GM12878 (cell line): Measurements from ENCODE around the gene MASTL. TPM values are rescaled to one million over a fixed set of nuclear protein-coding genes. Genes with fewer than 3 reads are reported as not detected.

Experiments
- ATAC-seq: fragments of 200-7000 bp; cut with Tn5 transposase; 3 replicates; pipeline ENCODE4 v1.9.1; 2020; ENCODE audit warnings: mild to moderate bottlenecking, moderate library complexity
- Bru-seq: library from RNA; stranded (reverse); fragments of 400-500 nt; gene quantifications from one replicate; lab custom pipeline; 2021; lab: Mats Ljungman, UMichigan
- BruChase-seq, 2 experiments: library from RNA; stranded (reverse); fragments of 400-500 nt; gene quantifications; one replicate each; lab custom pipeline; 2021; lab: Mats Ljungman, UMichigan
- BruUV-seq: library from RNA; stranded (reverse); fragments of 400-500 nt; replicated peaks from 2 replicates; lab custom pipeline; 2021; lab: Mats Ljungman, UMichigan
- CTCF ChIA-PET: fragments of 300-600 bp; sonication (Branson Sonifier 250); formaldehyde crosslinking; extraction: SDS; loops from one replicate; lab custom pipeline; 2021; ENCODE audit warnings: inconsistent platforms; lab: Yijun Ruan, JAX
- POLR2A ChIA-PET: fragments of 350-600 bp; formaldehyde crosslinking; extraction: SDS; loops from one replicate; lab custom pipeline; 2021; ENCODE audit warnings: inconsistent platforms; lab: Charles Lee
- RAD21 ChIA-PET: fragments of 300-600 bp; sonication (Branson Sonifier 250); formaldehyde crosslinking; loops from one replicate; lab custom pipeline; 2023; ENCODE audit warnings: antibody characterized with exemption; ENCODE audit not compliant: unreplicated experiment; lab: Charles Lee
- SMC1A ChIA-PET: fragments of 300-600 bp; sonication (Branson Sonifier 250); formaldehyde crosslinking; loops from one replicate; lab custom pipeline; 2023; ENCODE audit not compliant: unreplicated experiment, uncharacterized antibody; lab: Charles Lee
- DNase-seq: peaks from one replicate; pipeline ENCODE4 v3.0.0-alpha.2; 2011; ENCODE audit warnings: low read depth, low spot score
- FAIRE-seq: peaks from 3 replicates; lab custom pipeline; 2011; peaks lifted over from hg19 to GRCh38; lab: Jason Lieb, UNC
- H2AFZ ChIP-seq: 2 replicates; pipeline ENCODE4 v1.6.0; 2011; ENCODE audit warnings: low read depth, low read length, control low read depth; ENCODE audit not compliant: control insufficient read depth
- H3K27ac ChIP-seq: 2 replicates; pipeline ENCODE4 v1.5.1; 2011; ENCODE audit warnings: control low read depth; ENCODE audit not compliant: control insufficient read depth, insufficient read depth
- H3K27me3 ChIP-seq, 2 experiments: replicated peaks in 1 of 2; 2 replicates each; pipeline versions ENCODE4 v1.6.0 to v1.6.1; 2011; ENCODE audit warnings: low read length in 1 of 2; ENCODE audit not compliant: control insufficient read depth in 2 of 2, insufficient read depth in 2 of 2
- H3K36me3 ChIP-seq, 2 experiments: 2 replicates each; pipeline ENCODE4 v1.5.1; 2011; ENCODE audit warnings: low read length in 1 of 2; ENCODE audit not compliant: control insufficient read depth in 2 of 2, insufficient read depth in 2 of 2
- H3K4me1 ChIP-seq: 2 replicates; pipeline ENCODE4 v1.6.1; 2011; ENCODE audit warnings: mild to moderate bottlenecking, low read length, moderate library complexity, mixed read lengths; ENCODE audit not compliant: control insufficient read depth, insufficient read depth
- H3K4me2 ChIP-seq: 2 replicates; pipeline ENCODE4 v1.6.0; 2011; ENCODE audit warnings: control low read depth; ENCODE audit not compliant: control insufficient read depth, insufficient read depth
- H3K4me3 ChIP-seq: fragments of 200-600 bp; sonication (generic); 2 replicates; pipeline ENCODE4 v1.5.1; 2016
- H3K79me2 ChIP-seq: 2 replicates; pipeline ENCODE4 v1.6.0; 2011; ENCODE audit warnings: low read length; ENCODE audit not compliant: control insufficient read depth, insufficient read depth
- H3K9ac ChIP-seq: 2 replicates; pipeline ENCODE4 v1.8.0; 2011; ENCODE audit warnings: low read length, control low read depth, mixed read lengths; ENCODE audit not compliant: control insufficient read depth, insufficient read depth
- H3K9me3 ChIP-seq: replicated peaks from 3 replicates; pipeline ENCODE4 v1.5.1; 2011; ENCODE audit warnings: mild to moderate bottlenecking, low read length; ENCODE audit not compliant: control insufficient read depth, insufficient read depth
- H4K20me1 ChIP-seq: 2 replicates; pipeline ENCODE4 v1.6.0; 2011; ENCODE audit not compliant: control insufficient read depth, insufficient read depth
- ATF7 ChIP-seq: fragments of 450-650 bp; IDR thresholded peaks from 2 replicates; pipeline ENCODE4 v1.6.1; 2016; ENCODE audit warnings: low read depth, mild to moderate bottlenecking
- BACH1 ChIP-seq: fragments of 450-650 bp; IDR thresholded peaks from 2 replicates; pipeline ENCODE4 v1.6.1; 2017; ENCODE audit warnings: mild to moderate bottlenecking, borderline replicate concordance
- BHLHE40 ChIP-seq, 2 experiments: fragments of 450-650 bp in 1 of 2; IDR thresholded peaks; 2 replicates each; pipeline ENCODE4 v1.6.1; 2011 to 2017; ENCODE audit warnings: low read depth in 2 of 2, borderline replicate concordance in 1 of 2, improper control_type of control experiment in 1 of 2, low read length in 1 of 2, mild to moderate bottlenecking in 1 of 2
- IRF4 ChIP-seq: IDR thresholded peaks from 2 replicates; pipeline ENCODE4 v1.6.1; 2011; ENCODE audit warnings: low read depth, low read length
- RELA ChIP-seq: fragments of 450-650 bp; IDR thresholded peaks from 2 replicates; pipeline ENCODE4 v1.8.0; 2014; ENCODE audit warnings: borderline replicate concordance; ENCODE audit not compliant: partially characterized antibody
- REST ChIP-seq: IDR thresholded peaks from 2 replicates; pipeline ENCODE4 v1.6.1; 2012; ENCODE audit warnings: mild to moderate bottlenecking, low read depth, low read length
- ZBTB40 ChIP-seq: fragments of 450-650 bp; IDR thresholded peaks from 2 replicates; pipeline ENCODE4 v1.6.1; 2016; ENCODE audit warnings: mild to moderate bottlenecking, moderate library complexity, borderline replicate concordance
- WGBS: methylation state at CpG from one replicate; pipeline ENCODE4 v1.1.6; 2016; ENCODE audit warnings: low lambda C conversion rate; ENCODE audit not compliant: insufficient replicate concordance, insufficient coverage; ENCODE audit errors: missing lambda C conversion rate; 5-methylcytosine and 5-hydroxymethylcytosine counted together
- in situ Hi-C: fragments of 300-500 bp; cut with MboI; formaldehyde crosslinking; loops from 9 replicates; pipeline ENCODE4 v1.14.3; 2018; ENCODE audit warnings: mixed read lengths
- intact Hi-C: fragments of 100-400 bp; cut with micrococcal nuclease; formaldehyde crosslinking; loops from one replicate; pipeline ENCODE4 v1.14.2; 2022; ENCODE audit not compliant: unreplicated experiment
- long read RNA-seq, 2 experiments: library from polyadenylated mRNA; unstranded; transcript quantifications; one replicate each; pipeline ENCODE4 v2.0.0, GENCODE V29; 2019 to 2020
- polyA minus RNA-seq, 3 experiments: library from RNA; depleted of rRNA, polyadenylated mRNA; stranded (reverse); fragments of >200 nt; gene quantifications; 2 replicates each; pipeline ENCODE4 v1.2.3, GENCODE V29; 2011
- polyA plus RNA-seq, 11 experiments: library from polyadenylated mRNA; depleted of rRNA in 4 of 11; unstranded in 6 of 11; stranded (reverse) in 5 of 11; fragments of >200 nt; fragmentation: Nextera tagmentation in 4 of 11; fragmentation: Illumina TruSeq in 1 of 11; extraction: Ambion mirVana in 4 of 11; extraction: Trizol in 1 of 11; gene quantifications; 1 replicate in 1 of 11; 2 replicates in 10 of 11; pipeline versions ENCODE4 v1.2.1 to v1.2.3, GENCODE V29; 2011 to 2016; ENCODE audit warnings: inconsistent platforms in 2 of 11, missing spikeins in 2 of 11, low read depth in 1 of 11
- total RNA-seq, 4 experiments: library from RNA; depleted of rRNA in 3 of 4; stranded (reverse); fragments of >200 nt in 3 of 4; fragmentation: Illumina TruSeq in 1 of 4; extraction: Trizol in 1 of 4; gene quantifications; 2 replicates each; pipeline versions ENCODE4 v1.2.1 to v1.2.3, GENCODE V29; 2013 to 2021

Gene MASTL
- 48.6 and 52.7 TPM in 2 replicates for total RNA-seq (2013; cell fraction: nucleolus; rRNA removed)
- 28.1 and 31.6 TPM in 2 replicates for total RNA-seq (2014; rRNA removed)
- total RNA-seq (2014; rRNA removed; fragmentation: Illumina TruSeq; extraction: Trizol): 36.9 and 38.6 TPM in 2 replicates
- total RNA-seq (2021): 17.8 and 18.3 TPM in 2 replicates
- 6.0 TPM for polyA plus RNA-seq (2011; ENCODE audit: low read depth)
- polyA plus RNA-seq (2011; rRNA removed): 24.2 and 38.4 TPM in 2 replicates
- 11.0 and 12.9 TPM in 2 replicates for polyA plus RNA-seq (2011; cell fraction: cytosol; rRNA removed)
- polyA plus RNA-seq (2011; cell fraction: nucleus; rRNA removed): 11.9 and 13.8 TPM in 2 replicates
- polyA plus RNA-seq (2012): 9.6 and 13.5 TPM in 2 replicates
- polyA plus RNA-seq (2014; fragmentation: Illumina TruSeq; extraction: Trizol): 32.7 and 37.0 TPM in 2 replicates
- polyA plus RNA-seq (2014; fragmentation: Nextera tagmentation; extraction: Ambion mirVana): 1 to 10 TPM; 7.1 to 9.7 TPM
- 18.7 and 23.3 TPM in 2 replicates for polyA plus RNA-seq (2014; rRNA removed)
- 10 to 100 TPM; 18.1 to 19.2 TPM for polyA plus RNA-seq (2016; fragmentation: Nextera tagmentation; extraction: Ambion mirVana)
- polyA minus RNA-seq (2011; rRNA and poly(A)+ RNA removed): 19.7 and 26.3 TPM in 2 replicates
- 8.6 and 12.8 TPM in 2 replicates for polyA minus RNA-seq (2011; cell fraction: cytosol; rRNA and poly(A)+ RNA removed)
- polyA minus RNA-seq (2011; cell fraction: nucleus; rRNA and poly(A)+ RNA removed): 7.7 and 13.0 TPM in 2 replicates
- percentile 89 among the genes with signal in this experiment for Bru-seq, nascent RNA
- percentile 83 among the genes with signal in this experiment for BruChase-seq, experiment 1, labeled RNA remaining after a 6-hour chase
- BruChase-seq, experiment 2, labeled RNA remaining after a 2-hour chase: percentile 89 among the genes with signal in this experiment
- long read RNA-seq, experiment 1, partial matches to known transcripts: 3 of 10 reads
- long read RNA-seq, experiment 1, other reads (novel, unspliced or antisense): 4 of 10 reads
- long read RNA-seq, experiment 2, transcript MASTL-203 (12 exons, 3,623 nt): major isoform, 5 of 73 reads
- long read RNA-seq, experiment 2, partial matches to known transcripts: 56 of 73 reads
- long read RNA-seq, experiment 2, other reads (novel, unspliced or antisense): 10 of 73 reads

GRCh38 chr10:27155066-27155754, at the start of gene MASTL:
TSS of gene MASTL (plus strand) at chr10:27155352. CDS start at chr10:27155427, 75 bp downstream.
- ATAC-seq (peak; percentile 86), FAIRE-seq (peak; percentile 7), DNase-seq (peak; percentile 69)
- POLR2A ChIA-PET: interaction anchor here (0.6 to 2.7 kb wide), 10 partner anchors 8 to 349 kb away, joined by 3 to 25 read pairs (median 4); partner anchors contain the start of gene RAB18
- in situ Hi-C loops: no loop called here
- Histone ChIP-seq H3K9ac (peak within 1 kb of the TSS; percentile 100), H3K79me2 (peaks cover 86% of the 10 kb centered on the region), H3K4me2 (peak within 1 kb of the TSS; percentile 95), H2AFZ (peak within 1 kb of the TSS; percentile 79), H3K27me3 (no peaks in the 10 kb centered on the region), H3K27ac (peak within 1 kb of the TSS; percentile 100), H3K4me1 (no peaks in the 10 kb centered on the region; the same call in 1 of the 2 replicates), H3K36me3 (peaks cover 2 to 8% of the 10 kb centered on the region in 2 experiments), H4K20me1 (no peaks in the 10 kb centered on the region), H3K4me3 (peak within 1 kb of the TSS; percentile 87), H3K9me3 (no peaks in the 10 kb centered on the region)
- RAD21 ChIA-PET: interaction anchor here (1.0 to 1.8 kb wide), 2 partner anchors 33 to 88 kb away, joined by 3 to 6 read pairs; no protein-coding TSS in a partner anchor
- BruUV-seq: TSS peak; percentile 71
- CTCF ChIA-PET: interaction anchor here (0.7 to 1.9 kb wide), 6 partner anchors 88 to 748 kb away, joined by 3 to 13 read pairs (median 3); partner anchors contain the start of gene ABI1
- WGBS: 1% methylated on average over 54 of the region's 55 CpGs
- SMC1A ChIA-PET: interaction anchor here (0.8 to 1.6 kb wide), 3 partner anchors 11 to 53 kb away, joined by 4 to 6 read pairs (median 4); no protein-coding TSS in a partner anchor
- intact Hi-C loops: loop anchor here (2.0 to 10.0 kb wide), 3 partner anchors 54 to 1380 kb away; partner anchors contain the start of genes ANKRD26 and WAC
- TF ChIP-seq ATF7 (peak; percentile 97), IRF4 (peak; percentile 22; the same call in 1 of the 2 replicates), BACH1 (peak; percentile 62; the same call in 1 of the 2 replicates), ZBTB40 (no peak), BHLHE40 (IDR thresholded peaks at IDR 0.05; ENCODE audit: borderline replicate concordance in 1 of 2, low read depth in 2 of 2, low read length in 1 of 2) (peak; percentile 5 to 49; a peak in 3 of 4 replicates), RELA (peak; percentile 98), REST (peak; percentile 33; the same call in 1 of the 2 replicates)
